ENCODE measurements around the gene GMNN. TPM values are rescaled to one million over a fixed set of nuclear protein-coding genes. Genes with fewer than 3 reads are reported as not detected.
"Not testable (repeated sequence)": the region's sequence is repeated elsewhere in the genome, so short reads cannot be mapped to it uniquely, and the experiment has no call there.

The GMNN gene
- total and polyA plus RNA-seq, 11 donors: 4.5 to 19.2 (median 6.8) TPM

DNA sequence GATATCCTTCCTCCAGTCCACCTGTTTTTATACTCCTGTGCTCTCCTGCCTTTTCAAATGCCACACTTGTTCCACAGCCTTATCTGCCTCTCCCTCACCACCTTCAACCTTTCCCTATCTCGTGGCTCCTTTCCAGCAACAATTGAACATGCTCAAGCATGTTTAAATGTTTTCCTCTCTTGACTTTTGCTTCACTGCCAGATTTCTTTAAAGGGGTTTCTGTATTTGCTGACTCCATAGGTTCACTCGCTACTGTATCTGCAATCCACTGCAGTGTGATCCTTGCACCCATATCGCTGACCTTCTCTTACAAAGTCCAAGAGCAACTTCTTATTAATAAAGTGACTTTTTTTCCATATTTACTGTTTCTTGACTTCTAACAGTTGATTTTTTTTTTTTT lies 11.2 kb upstream of the GMNN start:
- TF ChIP-seq, protein P1, sequence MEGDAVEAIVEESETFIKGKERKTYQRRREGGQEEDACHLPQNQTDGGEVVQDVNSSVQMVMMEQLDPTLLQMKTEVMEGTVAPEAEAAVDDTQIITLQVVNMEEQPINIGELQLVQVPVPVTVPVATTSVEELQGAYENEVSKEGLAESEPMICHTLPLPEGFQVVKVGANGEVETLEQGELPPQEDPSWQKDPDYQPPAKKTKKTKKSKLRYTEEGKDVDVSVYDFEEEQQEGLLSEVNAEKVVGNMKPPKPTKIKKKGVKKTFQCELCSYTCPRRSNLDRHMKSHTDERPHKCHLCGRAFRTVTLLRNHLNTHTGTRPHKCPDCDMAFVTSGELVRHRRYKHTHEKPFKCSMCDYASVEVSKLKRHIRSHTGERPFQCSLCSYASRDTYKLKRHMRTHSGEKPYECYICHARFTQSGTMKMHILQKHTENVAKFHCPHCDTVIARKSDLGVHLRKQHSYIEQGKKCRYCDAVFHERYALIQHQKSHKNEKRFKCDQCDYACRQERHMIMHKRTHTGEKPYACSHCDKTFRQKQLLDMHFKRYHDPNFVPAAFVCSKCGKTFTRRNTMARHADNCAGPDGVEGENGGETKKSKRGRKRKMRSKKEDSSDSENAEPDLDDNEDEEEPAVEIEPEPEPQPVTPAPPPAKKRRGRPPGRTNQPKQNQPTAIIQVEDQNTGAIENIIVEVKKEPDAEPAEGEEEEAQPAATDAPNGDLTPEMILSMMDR (IDR thresholded peaks at IDR 0.05): no peak
- Histone ChIP-seq H3K36me3 (no peaks in the 10 kb centered on the region), H3K9me3 (no peaks in the 10 kb centered on the region), H3K4me1 (no peaks in the 10 kb centered on the region), H3K27ac (no peak overlapping the region), H3K27me3 (no peaks in the 10 kb centered on the region), H3K4me3 (no peak overlapping the region)
- intact Hi-C loops (cut with DNase I): loop anchor here in 4 of 10 donors (5.0 to 10.0 kb wide), 4 partner anchors 179 to 329 kb away; no protein-coding TSS in a partner anchor
- 50 to 57% (median 54%) methylated on average over 3 of the region's 3 CpGs for WGBS, 4 donors
- ATAC-seq (no peak), DNase-seq (no peak)

GRCh38 chr6:24764833-24765828 lies 9.6 kb upstream of the GMNN start:
- not testable (repeated sequence) for DNase-seq, H3K4me3 ChIP-seq, H3K36me3 ChIP-seq, H3K27ac ChIP-seq, ATAC-seq, H3K4me1 ChIP-seq, H3K27me3 ChIP-seq, H3K9me3 ChIP-seq
- WGBS, 4 donors: 83 to 87% (median 84%) methylated on average over 20 of the region's 20 CpGs
- intact Hi-C loops (cut with DNase I): loop anchor here in 8 of 10 donors (5.0 to 10.0 kb wide), 4 partner anchors 180 to 330 kb away; no protein-coding TSS in a partner anchor

DNA sequence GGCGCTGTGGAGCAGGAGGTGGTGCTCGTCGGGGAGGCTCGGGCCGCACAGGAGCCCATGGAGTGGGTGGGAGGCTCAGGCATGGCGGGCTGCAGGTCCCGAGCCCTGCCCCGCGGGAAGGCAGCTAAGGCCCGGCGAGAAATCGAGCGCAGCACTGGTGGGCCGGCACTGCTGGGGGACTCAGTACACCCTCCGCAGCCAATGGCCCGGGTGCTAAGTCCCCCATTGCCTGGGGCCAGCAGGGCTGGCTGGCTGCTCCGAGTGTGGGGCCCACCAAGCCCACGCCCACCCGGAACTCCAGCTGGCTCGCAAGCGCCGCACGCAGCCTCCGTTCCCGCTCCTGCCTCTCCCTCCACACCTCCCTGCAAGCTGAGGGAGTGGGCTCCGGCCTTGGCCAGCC lies 8.8 kb upstream of the GMNN start:
- not testable (repeated sequence) for H3K36me3 ChIP-seq, H3K27me3 ChIP-seq, H3K4me1 ChIP-seq, H3K4me3 ChIP-seq, DNase-seq, H3K27ac ChIP-seq, ATAC-seq, H3K9me3 ChIP-seq
- intact Hi-C loops (cut with DNase I): loop anchor here in 9 of 10 donors (1.0 to 10.0 kb wide), 6 partner anchors 181 to 331 kb away; no protein-coding TSS in a partner anchor
- WGBS, 4 donors: 91 to 96% (median 95%) methylated on average over 17 to 26 of the region's 26 CpGs

- Histone ChIP-seq H3K9me3 (no peaks in the 10 kb centered on the region), H3K27ac (no peak overlapping the region), H3K27me3 (no peaks in the 10 kb centered on the region), H3K4me3 (no peak overlapping the region), H3K36me3 (no peaks in the 10 kb centered on the region), H3K4me1 (no peaks in the 10 kb centered on the region)
- intact Hi-C loops (cut with DNase I): loop anchor here in 9 of 10 donors (1.0 to 10.0 kb wide), 6 partner anchors 182 to 332 kb away; no protein-coding TSS in a partner anchor
- no peak for ATAC-seq
- WGBS, 4 donors: 61 to 67% (median 63%) methylated on average over 9 of the region's 9 CpGs
- TF ChIP-seq POLR2A (IDR thresholded peaks at IDR 0.05): no peak
- TF ChIP-seq, protein P1 (IDR thresholded peaks at IDR 0.05): peak in 11 of 12 donors; percentile 27 to 60 (median 46)
- DNase-seq: no peak
These were observed 7.9 kb upstream of the GMNN start for GRCh38 chr6:24766680-24767462.

GRCh38 chr6:24768361-24768760 lies 6.4 kb upstream of the GMNN start:
- H3K4me3 ChIP-seq: no peak overlapping the region
- no peaks in the 10 kb centered on the region for H3K9me3 ChIP-seq
- ATAC-seq (no peak), DNase-seq (no peak)
- WGBS, 4 donors: 93 to 97% (median 96%) methylated on average over 5 of the region's 5 CpGs
- H3K27ac ChIP-seq: no peak overlapping the region
- no peaks in the 10 kb centered on the region for H3K27me3 ChIP-seq
- TF ChIP-seq POLR2A (IDR thresholded peaks at IDR 0.05): no peak
- TF ChIP-seq, protein P1 (IDR thresholded peaks at IDR 0.05): no peak
- no peaks in the 10 kb centered on the region for H3K36me3 ChIP-seq
- H3K4me1 ChIP-seq: no peaks in the 10 kb centered on the region
- intact Hi-C loops (cut with DNase I): loop anchor here in 7 of 10 donors (5.0 to 10.0 kb wide), 4 partner anchors 184 to 334 kb away; no protein-coding TSS in a partner anchor
